H9 (cell line): ENCODE results near the gene TUBA4A. TPM values are rescaled to one million over a fixed set of nuclear protein-coding genes. Genes with fewer than 3 reads are reported as not detected.
A peak's percentile ranks its signal among the peaks of the same experiment; 100 is the strongest.

Source experiments
- DNase-seq: peaks from one replicate; pipeline ENCODE4 v3.0.0-alpha.2; 2017
- H2AFZ ChIP-seq: one replicate; pipeline ENCODE4 v1.6.1; 2013; ENCODE audit warnings: mild to moderate bottlenecking, low read length, control low read depth, moderate library complexity
- H2AK5ac ChIP-seq: 2 replicates; pipeline ENCODE4 v1.6.1; 2013; ENCODE audit warnings: low read length, control low read depth, mixed read lengths; ENCODE audit not compliant: insufficient read length
- H2BK120ac ChIP-seq: one replicate; pipeline ENCODE4 v1.6.1; 2013; ENCODE audit warnings: low read depth, mild to moderate bottlenecking, low read length, control low read depth, inconsistent platforms; ENCODE audit not compliant: poor library complexity, severe bottlenecking
- H2BK12ac ChIP-seq: 2 replicates; pipeline ENCODE4 v1.6.1; 2013; ENCODE audit warnings: low read length, control low read depth, mixed read lengths, low read depth; ENCODE audit not compliant: insufficient read length
- H2BK15ac ChIP-seq: 2 replicates; pipeline ENCODE4 v1.6.1; 2013; ENCODE audit warnings: low read depth, low read length, control low read depth
- H2BK20ac ChIP-seq: one replicate; pipeline ENCODE4 v1.6.1; 2013; ENCODE audit warnings: low read depth, mild to moderate bottlenecking, low read length, control low read depth, inconsistent platforms; ENCODE audit not compliant: poor library complexity, severe bottlenecking
- H2BK5ac ChIP-seq: 2 replicates; pipeline ENCODE4 v1.6.1; 2013; ENCODE audit warnings: low read length, control low read depth, mixed read lengths; ENCODE audit not compliant: insufficient read length
- H3K14ac ChIP-seq: 2 replicates; pipeline ENCODE4 v1.6.1; 2013; ENCODE audit warnings: low read length, control low read depth; ENCODE audit not compliant: insufficient read depth
- H3K18ac ChIP-seq: 2 replicates; pipeline ENCODE4 v1.6.1; 2013; ENCODE audit warnings: low read depth, mild to moderate bottlenecking, mixed read lengths, low read length, control low read depth; ENCODE audit not compliant: insufficient read length
- H3K23ac ChIP-seq: 2 replicates; pipeline ENCODE4 v1.6.1; 2013; ENCODE audit warnings: low read length, control low read depth, mixed read lengths, low read depth; ENCODE audit not compliant: insufficient read length
- H3K23me2 ChIP-seq: 2 replicates; pipeline ENCODE4 v1.6.1; 2013; ENCODE audit warnings: low read depth, mild to moderate bottlenecking, mixed read lengths, low read length, control low read depth; ENCODE audit not compliant: insufficient read length, poor library complexity, severe bottlenecking
- H3K27ac ChIP-seq: 2 replicates; pipeline ENCODE4 v1.5.1; 2013; ENCODE audit warnings: low read length, control low read depth, mixed read lengths, low read depth; ENCODE audit not compliant: insufficient read length
- H3K27me3 ChIP-seq: 2 replicates; pipeline ENCODE4 v1.6.1; 2013; ENCODE audit warnings: low read length, control low read depth, inconsistent platforms; ENCODE audit not compliant: insufficient read depth
- H3K4ac ChIP-seq: 2 replicates; pipeline ENCODE4 v1.6.1; 2013; ENCODE audit warnings: low read depth, mild to moderate bottlenecking, control low read depth, inconsistent platforms, low read length, moderate library complexity
- H3K4me1 ChIP-seq: 2 replicates; pipeline ENCODE4 v1.6.1; 2013; ENCODE audit warnings: low read length, control low read depth, inconsistent platforms; ENCODE audit not compliant: insufficient read depth
- H3K4me2 ChIP-seq: 2 replicates; pipeline ENCODE4 v1.6.1; 2013; ENCODE audit warnings: low read length, control low read depth, mixed read lengths; ENCODE audit not compliant: insufficient read length, insufficient read depth
- H3K56ac ChIP-seq: 2 replicates; pipeline ENCODE4 v1.6.1; 2013; ENCODE audit warnings: low read depth, mild to moderate bottlenecking, mixed read lengths, low read length, control low read depth; ENCODE audit not compliant: insufficient read length
- H3K79me1 ChIP-seq: 2 replicates; pipeline ENCODE4 v1.6.1; 2013; ENCODE audit warnings: low read depth, mild to moderate bottlenecking, moderate library complexity, low read length, control low read depth, inconsistent platforms; ENCODE audit not compliant: insufficient read depth, poor library complexity, severe bottlenecking
- H3K79me2 ChIP-seq: 2 replicates; pipeline ENCODE4 v1.6.1; 2013; ENCODE audit warnings: low read length, control low read depth, inconsistent platforms; ENCODE audit not compliant: insufficient read depth
- H3K9ac ChIP-seq: 2 replicates; pipeline ENCODE4 v1.6.1; 2013; ENCODE audit warnings: low read length, control low read depth, mixed read lengths; ENCODE audit not compliant: insufficient read length; ENCODE audit errors: extremely low read depth
- H3K9me3 ChIP-seq: one replicate; pipeline ENCODE4 v1.6.1; 2013; ENCODE audit warnings: low read depth, low read length, inconsistent platforms; ENCODE audit not compliant: control insufficient read depth
- H3T11ph ChIP-seq: one replicate; pipeline ENCODE4 v1.6.1; 2013; ENCODE audit warnings: mild to moderate bottlenecking, low read length, control low read depth, inconsistent platforms
- H4K20me1 ChIP-seq: one replicate; pipeline ENCODE4 v1.6.1; 2013; ENCODE audit not compliant: control insufficient read depth, insufficient read length, insufficient read depth
- H4K5ac ChIP-seq: 2 replicates; pipeline ENCODE4 v1.6.1; 2013; ENCODE audit warnings: low read depth, mild to moderate bottlenecking, mixed read lengths, low read length, control low read depth; ENCODE audit not compliant: insufficient read length
- H4K8ac ChIP-seq: replicated peaks from 2 replicates; pipeline ENCODE4 v1.6.1; 2013; ENCODE audit warnings: low read length, control low read depth, mixed read lengths, low read depth; ENCODE audit not compliant: insufficient read length
- H4K91ac ChIP-seq: 2 replicates; pipeline ENCODE4 v1.6.1; 2013; ENCODE audit warnings: low read depth, mild to moderate bottlenecking, moderate library complexity, mixed read lengths, low read length, control low read depth; ENCODE audit not compliant: insufficient read length
- H3K27ac Mint-ChIP-seq, 3 experiments: 2 replicates in 2 of 3; 3 replicates in 1 of 3; pipeline ENCODE4 v1.8.0; 2020 to 2021; ENCODE audit warnings: mixed read lengths in 3 of 3, mild to moderate bottlenecking in 1 of 3, moderate library complexity in 1 of 3
- H3K27me3 Mint-ChIP-seq: 2 replicates; pipeline ENCODE4 v1.8.0; 2021; ENCODE audit warnings: low read depth, mild to moderate bottlenecking, moderate library complexity, mixed read lengths
- H3K36me3 Mint-ChIP-seq, 3 experiments: 2 replicates in 2 of 3; 3 replicates in 1 of 3; pipeline ENCODE4 v1.8.0; 2020 to 2021; ENCODE audit warnings: low read depth in 3 of 3, mixed read lengths in 3 of 3; ENCODE audit not compliant: insufficient read depth in 1 of 3
- H3K4me1 Mint-ChIP-seq, 2 experiments: 2 replicates each; pipeline ENCODE4 v1.8.0; 2020; ENCODE audit warnings: mixed read lengths in 2 of 2
- H3K4me3 Mint-ChIP-seq, 2 experiments: 2 replicates in 1 of 2; 3 replicates in 1 of 2; pipeline ENCODE4 v1.8.0; 2020 to 2021; ENCODE audit warnings: mild to moderate bottlenecking in 2 of 2, mixed read lengths in 2 of 2, moderate library complexity in 1 of 2
- H3K9me3 Mint-ChIP-seq, 2 experiments: 2 replicates in 1 of 2; 3 replicates in 1 of 2; pipeline ENCODE4 v1.8.0; 2020; ENCODE audit warnings: mild to moderate bottlenecking in 2 of 2, mixed read lengths in 2 of 2, moderate library complexity in 1 of 2
- CTCF ChIP-seq: fragments of 200-600 bp; sonication (generic); conservative IDR thresholded peaks from 3 replicates; pipeline ENCODE4 v1.8.0; 2021; ENCODE audit warnings: antibody characterized with exemption, mild to moderate bottlenecking
- WGBS: extraction: QIAGEN DNeasy Blood & Tissue Kit; methylation state at CpG from one replicate; pipeline ENCODE4 v1.1.7; 2013; ENCODE audit warnings: missing lambda C conversion rate, low lambda C conversion rate, mixed read lengths; ENCODE audit not compliant: insufficient read length; ENCODE audit errors: extremely low coverage; 5-methylcytosine and 5-hydroxymethylcytosine counted together
- total RNA-seq: library from RNA; stranded (reverse); gene quantifications from 2 replicates; pipeline ENCODE4 v1.2.1, GENCODE V29; 2021

The TUBA4A gene
- total RNA-seq, 1 experiment from 2014 or later, result 25.5 TPM

DNA sequence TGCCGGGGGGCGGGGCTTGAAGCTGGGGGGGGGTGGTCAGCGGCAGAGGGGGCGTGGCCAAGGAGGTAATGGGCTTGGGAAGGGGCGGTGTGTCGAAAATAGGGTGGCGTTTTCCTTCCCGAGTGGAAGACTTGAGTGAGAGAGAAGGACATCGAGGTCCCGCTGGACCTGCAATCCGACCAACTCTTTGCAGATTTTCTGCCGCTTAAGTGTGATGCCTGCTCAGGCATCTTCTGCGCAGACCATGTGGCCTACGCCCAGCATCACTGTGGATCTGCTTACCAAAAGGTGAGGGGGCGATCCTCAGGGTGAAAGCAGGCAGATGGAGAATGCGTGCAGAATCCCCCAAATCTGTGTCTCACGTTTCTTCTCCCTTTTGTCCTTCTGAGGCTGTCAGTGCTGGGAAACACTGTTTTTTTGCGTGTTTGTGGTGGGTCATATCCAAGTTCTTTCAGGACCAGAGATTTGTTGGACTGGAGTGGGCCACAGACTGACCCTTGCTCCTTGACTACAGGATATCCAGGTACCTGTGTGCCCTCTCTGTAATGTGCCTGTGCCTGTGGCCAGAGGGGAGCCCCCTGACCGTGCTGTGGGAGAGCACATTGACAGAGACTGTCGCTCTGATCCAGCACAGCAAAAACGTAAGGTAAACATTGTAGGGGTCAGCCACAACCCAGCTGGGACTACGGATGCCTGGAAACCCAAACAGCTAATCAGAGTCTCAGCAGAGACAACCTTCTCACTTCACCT lies 46.4 kb downstream of the TUBA4A start:
- Histone ChIP-seq H4K20me1 (no peaks in the 10 kb centered on the region), H3K18ac (no peak overlapping the region), H3K79me2 (no peaks in the 10 kb centered on the region), H3K79me1 (no peaks in the 10 kb centered on the region), H3T11ph (no peak overlapping the region), H4K91ac (no peak overlapping the region), H4K5ac (no peak overlapping the region), H2AK5ac (no peak overlapping the region), H3K23me2 (peaks cover 4% of the 10 kb centered on the region), H3K4me2 (peak overlapping the region; percentile 67), H3K9ac (peak overlapping the region; percentile 3), H3K4me1 (no peaks in the 10 kb centered on the region), H2BK20ac (no peak overlapping the region), H3K14ac (no peak overlapping the region), H2BK5ac (no peak overlapping the region), H4K8ac (no peak overlapping the region), H3K27ac (no peak overlapping the region), H2AFZ (no peak overlapping the region), H2BK15ac (no peak overlapping the region), H2BK12ac (no peak overlapping the region), H3K9me3 (no peaks in the 10 kb centered on the region), H3K27me3 (no peaks in the 10 kb centered on the region), H2BK120ac (no peak overlapping the region), H3K23ac (no peak overlapping the region), H3K4ac (no peak overlapping the region), H3K56ac (no peak overlapping the region)
- Mint-ChIP-seq H3K36me3 (peaks cover 7 to 46% (median 37%) of the 10 kb centered on the region in 3 experiments), H3K27me3 (peaks cover 10% of the 10 kb centered on the region), H3K27ac (peak overlapping the region in 2 of 3 experiments; percentile 1 to 63; a peak in 3 of 7 replicates), H3K9me3 (peaks cover 3% of the 10 kb centered on the region in 2 experiments; a peak in 3 of 5 replicates), H3K4me3 (peak overlapping the region; percentile 83 to 88), H3K4me1 (peaks cover 8 to 13% of the 10 kb centered on the region in 2 experiments)
- TF ChIP-seq CTCF, result no peak
- no CpG with 5 or more reads among the region's 22 CpGs for WGBS
- DNase-seq, result no peak
